IMR-90 (cell line): Measurements from ENCODE around the gene VAT1. TPM values are rescaled to one million over a fixed set of nuclear protein-coding genes. Genes with fewer than 3 reads are reported as not detected.

Experiments
- ATAC-seq: fragments of 200-7000 bp; cut with Tn5 transposase; 2 replicates; pipeline ENCODE4 v1.9.1; 2020; ENCODE audit warnings: low read depth, mild to moderate bottlenecking, moderate library complexity
- BruUV-seq: library from RNA; stranded (reverse); fragments of 400-500 nt; replicated peaks from 2 replicates; lab custom pipeline; 2021; lab: Mats Ljungman, UMichigan
- CTCF ChIA-PET: fragments of 300-600 bp; formaldehyde crosslinking; extraction: SDS; loops from one replicate; lab custom pipeline; 2021; ENCODE audit warnings: antibody characterized with exemption; lab: Yijun Ruan, JAX
- POLR2A ChIA-PET: fragments of 300-600 bp; sonication (Branson Sonifier 250); formaldehyde crosslinking; loops from one replicate; lab custom pipeline; 2022; ENCODE audit warnings: antibody characterized with exemption; ENCODE audit not compliant: unreplicated experiment; lab: Charles Lee
- DNase-seq: peaks from one replicate; pipeline ENCODE4 v3.0.0; 2013
- H2AFZ ChIP-seq: replicated peaks from 2 replicates; pipeline ENCODE3; 2013; ENCODE audit warnings: low read length, mild to moderate bottlenecking; ENCODE audit not compliant: poor library complexity
- H2AK5ac ChIP-seq: 2 replicates; pipeline ENCODE4 v1.6.1; 2013; ENCODE audit warnings: low read depth, low read length, inconsistent platforms
- H2AK9ac ChIP-seq: replicated peaks from 2 replicates; pipeline ENCODE3; 2013; ENCODE audit warnings: mild to moderate bottlenecking, low read depth, low read length, moderate library complexity; ENCODE audit not compliant: poor library complexity
- H2BK120ac ChIP-seq: 2 replicates; pipeline ENCODE4 v1.6.1; 2013; ENCODE audit warnings: low read depth, low read length, inconsistent platforms
- H2BK15ac ChIP-seq: 3 replicates; pipeline ENCODE4 v1.6.1; 2013; ENCODE audit warnings: low read depth, low read length, inconsistent platforms
- H2BK20ac ChIP-seq: 2 replicates; pipeline ENCODE4 v1.6.1; 2013; ENCODE audit warnings: low read depth, mild to moderate bottlenecking, inconsistent platforms, low read length, moderate library complexity
- H2BK5ac ChIP-seq: 2 replicates; pipeline ENCODE4 v1.6.1; 2013; ENCODE audit warnings: mild to moderate bottlenecking, low read depth, low read length, inconsistent platforms; ENCODE audit not compliant: poor library complexity, severe bottlenecking
- H3K14ac ChIP-seq: replicated peaks from 2 replicates; pipeline ENCODE4 v1.6.1; 2013; ENCODE audit warnings: low read depth, low read length, inconsistent platforms
- H3K18ac ChIP-seq: 2 replicates; pipeline ENCODE4 v1.6.1; 2013; ENCODE audit warnings: low read depth, low read length, control low read depth
- H3K23ac ChIP-seq: 2 replicates; pipeline ENCODE4 v1.6.1; 2013; ENCODE audit warnings: low read depth, low read length, inconsistent platforms
- H3K27ac ChIP-seq: 2 replicates; pipeline ENCODE4 v1.5.1; 2013; ENCODE audit warnings: mild to moderate bottlenecking, control low read depth, low read length; ENCODE audit not compliant: insufficient read depth
- H3K27me3 ChIP-seq: 2 replicates; pipeline ENCODE4 v1.6.1; 2013; ENCODE audit warnings: low read length; ENCODE audit not compliant: control insufficient read depth, insufficient read depth
- H3K36me3 ChIP-seq: 2 replicates; pipeline ENCODE4 v1.6.1; 2013; ENCODE audit warnings: low read length, mixed read lengths; ENCODE audit not compliant: control insufficient read depth, insufficient read depth
- H3K4ac ChIP-seq: 2 replicates; pipeline ENCODE4 v1.6.1; 2013; ENCODE audit warnings: low read depth, low read length, inconsistent platforms
- H3K4me1 ChIP-seq: 2 replicates; pipeline ENCODE4 v1.6.1; 2013; ENCODE audit warnings: low read length, mixed read lengths; ENCODE audit not compliant: control insufficient read depth, insufficient read depth
- H3K4me2 ChIP-seq: 2 replicates; pipeline ENCODE4 v1.6.1; 2013; ENCODE audit warnings: low read depth, mild to moderate bottlenecking, control low read depth, low read length, moderate library complexity
- H3K4me3 ChIP-seq: 2 replicates; pipeline ENCODE4 v1.5.1; 2013; ENCODE audit warnings: low read depth, mild to moderate bottlenecking, control low read depth, low read length, moderate library complexity; ENCODE audit not compliant: insufficient read depth
- H3K56ac ChIP-seq: 2 replicates; pipeline ENCODE4 v1.6.1; 2013; ENCODE audit warnings: low read length, inconsistent platforms; ENCODE audit not compliant: insufficient read depth; ENCODE audit errors: extremely low read depth
- H3K79me1 ChIP-seq, 2 experiments: 2 replicates each; pipeline ENCODE4 v1.6.1; 2013; ENCODE audit warnings: low read length in 2 of 2, inconsistent platforms in 1 of 2, low read depth in 1 of 2
- H3K9ac ChIP-seq: 2 replicates; pipeline ENCODE4 v1.6.1; 2013; ENCODE audit warnings: low read depth, low read length, control low read depth
- H3K9me1 ChIP-seq: 2 replicates; pipeline ENCODE4 v1.6.1; 2013; ENCODE audit warnings: low read length, inconsistent platforms; ENCODE audit not compliant: insufficient read depth
- H3K9me3 ChIP-seq: 2 replicates; pipeline ENCODE4 v1.6.1; 2013; ENCODE audit warnings: low read length; ENCODE audit not compliant: control insufficient read depth, insufficient read depth
- H4K20me1 ChIP-seq: 2 replicates; pipeline ENCODE4 v1.6.1; 2013; ENCODE audit warnings: low read length, inconsistent platforms; ENCODE audit not compliant: insufficient read depth
- H4K5ac ChIP-seq: 2 replicates; pipeline ENCODE4 v1.6.1; 2013; ENCODE audit warnings: mild to moderate bottlenecking, low read depth, low read length, control low read depth
- H4K8ac ChIP-seq, 2 experiments: 2 replicates each; pipeline ENCODE4 v1.6.1; 2013; ENCODE audit warnings: low read depth in 2 of 2, low read length in 2 of 2, control low read depth in 1 of 2, inconsistent platforms in 1 of 2
- H4K91ac ChIP-seq: 2 replicates; pipeline ENCODE4 v1.6.1; 2013; ENCODE audit warnings: low read depth, low read length, inconsistent platforms; ENCODE audit not compliant: insufficient read depth
- MAZ ChIP-seq: IDR thresholded peaks from 2 replicates; pipeline ENCODE4 v1.6.1; 2012; ENCODE audit warnings: low read depth, mild to moderate bottlenecking, low read length, improper control_type of control experiment, moderate library complexity, borderline replicate concordance
- NFE2L2 ChIP-seq: fragments of 150-350 bp; IDR thresholded peaks from 2 replicates; pipeline ENCODE4 v1.6.1; 2016; ENCODE audit warnings: low read depth, mild to moderate bottlenecking, low read length
- RAD21 ChIP-seq: IDR thresholded peaks from 2 replicates; pipeline ENCODE4 v1.6.1; 2012; ENCODE audit warnings: low read length, improper control_type of control experiment
- WGBS, 2 experiments: methylation state at CpG; one replicate each; pipeline versions ENCODE4 v1.1.5 to v1.1.7; 2013; ENCODE audit warnings: missing lambda C conversion rate in 2 of 2; ENCODE audit not compliant: insufficient read length in 1 of 2; ENCODE audit errors: extremely low coverage in 2 of 2; 5-methylcytosine and 5-hydroxymethylcytosine counted together
- dilution Hi-C: fragments of 300-500 bp; cut with HindIII; formaldehyde crosslinking; loops from one replicate; pipeline ENCODE4 v1.14.3; 2018; ENCODE audit warnings: low sequenced_read_pairs; ENCODE audit not compliant: unreplicated experiment
- in situ Hi-C: fragments of 300-500 bp; cut with MboI; formaldehyde crosslinking; loops from 3 replicates; pipeline ENCODE4 v1.14.3; 2019; ENCODE audit warnings: low sequenced_read_pairs, inconsistent platforms, mixed read lengths
- intact Hi-C: fragments of 100-400 bp; cut with micrococcal nuclease; formaldehyde crosslinking; loops from 2 replicates; pipeline ENCODE4 v1.10.0; 2022
- polyA plus RNA-seq, 3 experiments: library from polyadenylated mRNA; depleted of rRNA; stranded (reverse); fragments of >200 nt; gene quantifications; 2 replicates each; pipeline ENCODE4 v1.2.3, GENCODE V29; 2012; ENCODE audit warnings: low replicate concordance in 1 of 3
- total RNA-seq: library from RNA; depleted of rRNA; stranded (reverse); fragments of >200 nt; gene quantifications from 2 replicates; pipeline ENCODE4 v1.2.3, GENCODE V29; 2012

Gene VAT1
- total and polyA plus RNA-seq, 2 of the 4 experiments (the other 2 are of a cell fraction): 97.3 to 101 TPM

DNA sequence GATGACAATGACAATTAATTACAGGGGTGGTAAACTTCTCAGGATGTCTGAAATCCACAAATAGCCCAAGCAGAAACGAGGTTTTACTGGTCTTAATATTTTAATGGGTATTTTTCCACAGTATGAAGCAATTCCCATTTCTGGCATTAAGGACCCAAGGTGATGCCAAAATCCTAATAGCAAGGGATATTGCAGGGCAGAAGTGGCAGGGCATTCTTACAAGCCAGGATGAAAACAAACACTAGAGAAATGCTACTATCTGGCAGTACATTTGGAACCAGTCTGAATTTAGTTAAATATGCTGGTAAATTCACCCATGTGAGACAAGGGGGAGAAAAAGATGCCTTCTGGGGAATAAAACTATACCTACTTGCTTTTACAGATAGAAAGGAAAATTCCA lies 48.1 kb upstream of the VAT1 start:
- Histone ChIP-seq H3K23ac (no peak overlapping the region), H4K8ac (no peak overlapping the region), H3K4me2 (no peak overlapping the region), H3K14ac (no peak overlapping the region), H3K36me3 (peaks cover 3% of the 10 kb centered on the region; the same call in 1 of the 2 replicates), H2BK15ac (no peak overlapping the region), H3K9ac (no peak overlapping the region), H2BK20ac (no peak overlapping the region), H3K9me3 (no peaks in the 10 kb centered on the region), H4K20me1 (no peaks in the 10 kb centered on the region), H2BK5ac (no peak overlapping the region), H2AK5ac (no peak overlapping the region), H3K56ac (no peak overlapping the region), H4K91ac (no peak overlapping the region), H3K27ac (no peak overlapping the region), H3K4me1 (no peaks in the 10 kb centered on the region), H3K4me3 (no peak overlapping the region), H3K27me3 (no peaks in the 10 kb centered on the region), H4K5ac (no peak overlapping the region), H3K9me1 (peaks cover 2% of the 10 kb centered on the region; the same call in 1 of the 2 replicates), H3K79me1 (no peaks in the 10 kb centered on the region), H2AFZ (no peak overlapping the region), H2AK9ac (no peak overlapping the region), H2BK120ac (no peak overlapping the region), H3K18ac (no peak overlapping the region), H3K4ac (no peak overlapping the region)
- no TSS peak for BruUV-seq
- CTCF ChIA-PET: no interaction called here
- in situ Hi-C loops: loop anchor here (25.0 kb wide), 1 partner anchor 108 kb away; the partner anchor contains the start of gene AARSD1
- no CpG with 5 or more reads among the region's 1 CpG for WGBS, 2 experiments
- dilution Hi-C loops: no loop called here
- POLR2A ChIA-PET: no interaction called here
- intact Hi-C loops: no loop called here
- ATAC-seq (no peak), DNase-seq (no peak)
- no peak for TF ChIP-seq RAD21
- no peak for TF ChIP-seq MAZ
- TF ChIP-seq NFE2L2: no peak
